NCI-H2171 (cell line): ENCODE results near the gene PRAMEF13.
"Not testable (repeated sequence)": the region's sequence is repeated elsewhere in the genome, so short reads cannot be mapped to it uniquely, and the experiment has no call there.

Experiments
- DNase-seq: peaks from one replicate; lab custom pipeline; 2025; lab: John Stamatoyannopoulos, UW

Gene PRAMEF13

DNA sequence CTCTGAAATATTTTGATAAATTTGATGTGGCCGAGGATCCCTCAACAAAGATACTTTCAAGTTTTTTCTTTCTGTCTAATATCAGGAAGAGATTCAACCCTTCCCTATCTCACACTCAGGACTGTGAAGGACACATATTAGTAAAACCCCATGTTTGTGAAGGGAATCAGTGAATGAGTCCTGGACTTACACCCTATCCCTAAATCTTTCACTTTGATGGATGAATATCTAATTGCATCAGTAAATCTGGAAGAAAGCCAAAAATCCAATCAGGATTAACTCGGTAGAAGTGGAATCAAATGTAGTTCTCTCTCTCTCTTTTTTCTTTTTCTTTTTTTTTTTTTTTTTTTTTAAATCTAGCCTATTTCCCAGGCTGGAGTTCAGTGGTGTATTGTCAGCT is 29.7 kb downstream of the PRAMEF13 start, which contains the start of gene PRAMEF9:
PRAMEF9 (plus strand) TSS at position 301 of the 400 bp plus-strand sequence. CDS start 3,433 bp downstream, outside the sequence.
- DNase-seq = not testable (repeated sequence)

DNA sequence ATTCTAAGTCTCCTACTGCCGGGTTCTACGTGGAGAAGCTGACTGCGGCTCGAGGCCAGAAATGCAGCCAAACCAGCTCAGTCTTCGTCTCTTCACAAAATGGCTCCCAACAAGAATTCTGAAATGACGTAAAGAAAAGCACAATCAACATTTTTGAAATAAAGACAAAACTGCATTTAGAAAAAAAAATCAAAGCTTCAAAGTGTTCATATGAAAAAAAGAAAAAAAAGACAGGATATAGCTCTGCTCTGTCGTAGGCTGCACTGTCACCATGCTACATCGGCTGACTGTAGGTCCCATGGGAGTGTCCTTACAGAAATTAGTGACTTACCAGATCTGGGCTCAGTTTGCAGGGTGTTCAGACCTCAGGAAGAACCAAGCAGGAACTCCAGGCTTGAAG is 35.7 kb downstream of the PRAMEF13 start, which contains the start of gene HNRNPCL4:
HNRNPCL4 (minus strand) TSS at position 101 of the 400 bp plus-strand sequence. CDS start 164 bp downstream, outside the sequence.
- DNase-seq = not testable (repeated sequence)

GRCh38 chr1:13155909-13156308 is 45.3 kb downstream of the PRAMEF13 start, which contains the start of gene PRAMEF26:
TSS of gene PRAMEF26 (minus strand) at chr1:13156009. CDS start at chr1:13153095, 2,914 bp downstream.
- DNase-seq = not testable (repeated sequence)
